Transverse colon (tissue), 4 donors: ENCODE data around the gene PDE7B. TPM values are rescaled to one million over a fixed set of nuclear protein-coding genes. Genes with fewer than 3 reads are reported as not detected.

ENCODE experiments used
- DNase-seq: peaks from one replicate; pipeline ENCODE4 v3.0.0-alpha.2; 2019
- H3K27ac ChIP-seq, 4 donors: fragments of 200-600 bp; sonication (generic); 2 replicates each; pipeline ENCODE4 v1.5.1; 2016 to 2018; ENCODE audit warnings: inconsistent platforms in 4 of 4
- H3K27me3 ChIP-seq: fragments of 200-600 bp; sonication (generic); 2 replicates; pipeline ENCODE4 v1.5.1; 2017; ENCODE audit warnings: inconsistent platforms
- H3K36me3 ChIP-seq, 4 donors: fragments of 200-600 bp; sonication (generic); 2 replicates each; pipeline ENCODE4 v1.5.1; 2017 to 2019; ENCODE audit warnings: inconsistent platforms in 4 of 4
- H3K4me1 ChIP-seq, 4 donors: fragments of 200-600 bp; sonication (generic); 2 replicates each; pipeline ENCODE4 v1.5.1; 2017 to 2020; ENCODE audit warnings: inconsistent platforms in 4 of 4
- H3K4me3 ChIP-seq, 4 donors: fragments of 200-600 bp; sonication (generic); 1 replicate in 1 of 4; 2 replicates in 3 of 4; pipeline versions ENCODE4 v1.5.1 to v1.6.1; 2017 to 2019; ENCODE audit warnings: inconsistent platforms in 4 of 4
- H3K9me3 ChIP-seq, 2 donors: fragments of 200-600 bp; sonication (generic); 2 replicates each; pipeline ENCODE4 v1.5.1; 2017 to 2019; ENCODE audit warnings: inconsistent platforms in 2 of 2
- CTCF ChIP-seq, 5 experiments: fragments of 200-600 bp in 3 of 5; fragments of 450-650 bp in 2 of 5; sonication (generic) in 3 of 5; IDR thresholded peaks; 1 replicate in 2 of 5; 2 replicates in 3 of 5; pipeline ENCODE4 v1.5.1; 2016 to 2017; ENCODE audit warnings: antibody characterized with exemption in 5 of 5, inconsistent platforms in 3 of 5, mild to moderate bottlenecking in 2 of 5, moderate library complexity in 1 of 5
- EP300 ChIP-seq: sonication (generic); formaldehyde crosslinking; IDR thresholded peaks from one replicate; pipeline ENCODE4 v1.6.1; 2017; ENCODE audit warnings: antibody characterized with exemption, low read depth
- POLR2A ChIP-seq: fragments of 450-650 bp; IDR thresholded peaks from one replicate; pipeline ENCODE4 v1.6.1; 2016; ENCODE audit warnings: antibody characterized with exemption, mild to moderate bottlenecking, moderate library complexity
- POLR2AphosphoS5 ChIP-seq, 3 donors: sonication (generic); formaldehyde crosslinking; IDR thresholded peaks; one replicate each; pipeline ENCODE4 v1.6.1; 2016; ENCODE audit warnings: antibody characterized with exemption in 3 of 3
- WGBS, 2 donors: methylation state at CpG; one replicate each; pipeline ENCODE4 v1.1.5; 2018; ENCODE audit warnings: low coverage in 1 of 2; 5-methylcytosine and 5-hydroxymethylcytosine counted together
- in situ Hi-C, 4 donors: fragments of 200-750 bp; cut with MboI; loops; one replicate each; pipeline versions ENCODE4 v1.15.0 to v1.15.1; 2017; ENCODE audit warnings: low sequenced_read_pairs in 3 of 4, low pct_ligation_motif_present in 1 of 4, low pct_unique_long_range_greater_than_20kb in 1 of 4
- intact Hi-C: fragments of 100-400 bp; cut with DNase I; formaldehyde crosslinking; loops from one replicate; pipeline ENCODE4 v1.15.1; 2023; ENCODE audit warnings: low total_unique reads
- total RNA-seq, 4 donors: library from RNA; depleted of rRNA; stranded (reverse); fragments of >200 nt; gene quantifications; one replicate each; pipeline ENCODE4 v1.1.0, GENCODE V29; 2016

The PDE7B gene
- total RNA-seq, 4 donors from 2014 or later = 0.40 to 2.2 (median 1.4) TPM

- intact Hi-C loops = no loop called here
- Histone ChIP-seq H3K36me3 (no peaks in the 10 kb centered on the region), H3K9me3 (no peaks in the 10 kb centered on the region), H3K4me1 (no peaks in the 10 kb centered on the region), H3K27ac (no peak overlapping the region), H3K27me3 (no peaks in the 10 kb centered on the region), H3K4me3 (no peak overlapping the region)
- in situ Hi-C loops = no loop called here
- TF ChIP-seq CTCF (IDR thresholded peaks at IDR 0.05) (no peak), POLR2A (no peak), POLR2AphosphoS5 (IDR thresholded peaks at IDR 0.05) (no peak), EP300 (no peak)
- no peak for DNase-seq
- WGBS, 2 donors = 82 to 84% methylated on average over 1 of the region's 1 CpG
Observed at GRCh38 chr6:135887069-135887468, 35.6 kb downstream of the PDE7B start.

GRCh38 chr6:135888818-135889217, 37.3 kb downstream of the PDE7B start:
- no peaks in the 10 kb centered on the region for H3K27me3 ChIP-seq
- no peak for TF ChIP-seq CTCF (IDR thresholded peaks at IDR 0.05)
- no peak for TF ChIP-seq POLR2A
- TF ChIP-seq POLR2AphosphoS5 (IDR thresholded peaks at IDR 0.05) = no peak
- in situ Hi-C loops = no loop called here
- intact Hi-C loops = no loop called here
- DNase-seq = no peak
- H3K36me3 ChIP-seq = no peaks in the 10 kb centered on the region
- H3K4me1 ChIP-seq = no peaks in the 10 kb centered on the region
- H3K9me3 ChIP-seq = no peaks in the 10 kb centered on the region
- no peak overlapping the region for H3K27ac ChIP-seq
- H3K4me3 ChIP-seq = no peak overlapping the region

- 78 to 90% methylated on average over 5 of the region's 5 CpGs for WGBS, 2 donors
- in situ Hi-C loops = no loop called here
Observed at GRCh38 chr6:135890876-135891275, 39.4 kb downstream of the PDE7B start.

GRCh38 chr6:135891710-135892109, 40.2 kb downstream of the PDE7B start:
- in situ Hi-C loops = no loop called here
- TF ChIP-seq POLR2AphosphoS5 (IDR thresholded peaks at IDR 0.05) = no peak
- TF ChIP-seq EP300 = no peak
- no peak for TF ChIP-seq POLR2A
- no peak for TF ChIP-seq CTCF (IDR thresholded peaks at IDR 0.05)
- Histone ChIP-seq H3K27me3 (no peaks in the 10 kb centered on the region), H3K4me1 (no peaks in the 10 kb centered on the region), H3K9me3 (no peaks in the 10 kb centered on the region), H3K4me3 (no peak overlapping the region), H3K36me3 (no peaks in the 10 kb centered on the region), H3K27ac (no peak overlapping the region)
- no peak for DNase-seq
- intact Hi-C loops = loop anchor here (5.0 kb wide), 1 partner anchor 469 kb away; no protein-coding TSS in a partner anchor

More at GRCh38 chr6:135890876-135891275, 39.4 kb downstream of the PDE7B start:
- Histone ChIP-seq H3K27me3 (no peaks in the 10 kb centered on the region), H3K27ac (no peak overlapping the region), H3K36me3 (no peaks in the 10 kb centered on the region), H3K9me3 (no peaks in the 10 kb centered on the region), H3K4me1 (no peaks in the 10 kb centered on the region), H3K4me3 (no peak overlapping the region)
- intact Hi-C loops = loop anchor here (5.0 kb wide), 1 partner anchor 469 kb away; no protein-coding TSS in a partner anchor
- TF ChIP-seq EP300 (no peak), POLR2AphosphoS5 (IDR thresholded peaks at IDR 0.05) (no peak), CTCF (IDR thresholded peaks at IDR 0.05) (no peak), POLR2A (no peak)
- DNase-seq = no peak
